ENCODE measurements around the gene TRIM63. TPM values are rescaled to one million over a fixed set of nuclear protein-coding genes. Genes with fewer than 3 reads are reported as not detected.

The TRIM63 gene
- polyA plus RNA-seq, 2 of the 4 experiments (the other 2 are of a cell fraction) = not detected

DNA sequence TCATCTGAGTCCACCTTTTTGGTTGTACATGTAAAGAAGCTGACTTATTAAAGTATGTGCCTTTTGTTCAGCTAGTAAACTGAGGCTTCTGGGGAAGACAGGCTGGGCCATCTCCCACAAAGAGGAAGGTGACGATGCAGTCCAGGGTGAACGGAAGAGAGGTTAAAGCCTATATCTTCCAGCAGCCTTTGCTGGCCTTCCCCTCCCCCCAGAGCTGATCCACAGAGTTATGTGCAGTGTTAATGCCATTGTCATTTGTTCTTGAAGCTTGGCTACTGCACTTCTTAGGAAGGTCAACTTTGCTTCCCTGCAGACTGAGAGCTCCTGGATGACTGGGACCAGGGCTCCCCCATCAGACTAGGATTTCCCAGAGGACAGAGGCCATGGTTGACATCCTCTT lies 23.7 kb downstream of the TRIM63 start:
- H3K4me2 ChIP-seq = no peak overlapping the region
- peaks cover 4% of the 10 kb centered on the region; the same call in 1 of the 3 replicates for H3K4me1 ChIP-seq
- H3K9me3 ChIP-seq = no peaks in the 10 kb centered on the region
- ChIA-PET CTCF (interaction anchor here (0.9 to 1.9 kb wide), 5 partner anchors 7 to 126 kb away, joined by 3 to 11 read pairs (median 4); partner anchors contain the start of gene ZNF593), POLR2A (no interaction called here)
- TF ChIP-seq, protein P1, sequence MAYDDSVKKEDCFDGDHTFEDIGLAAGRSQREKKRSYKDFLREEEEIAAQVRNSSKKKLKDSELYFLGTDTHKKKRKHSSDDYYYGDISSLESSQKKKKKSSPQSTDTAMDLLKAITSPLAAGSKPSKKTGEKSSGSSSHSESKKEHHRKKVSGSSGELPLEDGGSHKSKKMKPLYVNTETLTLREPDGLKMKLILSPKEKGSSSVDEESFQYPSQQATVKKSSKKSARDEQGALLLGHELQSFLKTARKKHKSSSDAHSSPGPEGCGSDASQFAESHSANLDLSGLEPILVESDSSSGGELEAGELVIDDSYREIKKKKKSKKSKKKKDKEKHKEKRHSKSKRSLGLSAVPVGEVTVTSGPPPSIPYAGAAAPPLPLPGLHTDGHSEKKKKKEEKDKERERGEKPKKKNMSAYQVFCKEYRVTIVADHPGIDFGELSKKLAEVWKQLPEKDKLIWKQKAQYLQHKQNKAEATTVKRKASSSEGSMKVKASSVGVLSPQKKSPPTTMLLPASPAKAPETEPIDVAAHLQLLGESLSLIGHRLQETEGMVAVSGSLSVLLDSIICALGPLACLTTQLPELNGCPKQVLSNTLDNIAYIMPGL (CRISPR knock-in tag; IDR thresholded peaks at IDR 0.05; ENCODE audit: borderline replicate concordance) = no peak
- TF ChIP-seq NFE2L2 (conservative IDR thresholded peaks at IDR 0.05; ENCODE audit: low read length) = no peak
- no peak for TF ChIP-seq SMC3 (IDR thresholded peaks at IDR 0.05)
- TF ChIP-seq, protein P2, sequence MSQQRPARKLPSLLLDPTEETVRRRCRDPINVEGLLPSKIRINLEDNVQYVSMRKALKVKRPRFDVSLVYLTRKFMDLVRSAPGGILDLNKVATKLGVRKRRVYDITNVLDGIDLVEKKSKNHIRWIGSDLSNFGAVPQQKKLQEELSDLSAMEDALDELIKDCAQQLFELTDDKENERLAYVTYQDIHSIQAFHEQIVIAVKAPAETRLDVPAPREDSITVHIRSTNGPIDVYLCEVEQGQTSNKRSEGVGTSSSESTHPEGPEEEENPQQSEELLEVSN (IDR thresholded peaks at IDR 0.05; ENCODE audit: borderline replicate concordance, low read depth) = no peak
- TF ChIP-seq, protein P3, sequence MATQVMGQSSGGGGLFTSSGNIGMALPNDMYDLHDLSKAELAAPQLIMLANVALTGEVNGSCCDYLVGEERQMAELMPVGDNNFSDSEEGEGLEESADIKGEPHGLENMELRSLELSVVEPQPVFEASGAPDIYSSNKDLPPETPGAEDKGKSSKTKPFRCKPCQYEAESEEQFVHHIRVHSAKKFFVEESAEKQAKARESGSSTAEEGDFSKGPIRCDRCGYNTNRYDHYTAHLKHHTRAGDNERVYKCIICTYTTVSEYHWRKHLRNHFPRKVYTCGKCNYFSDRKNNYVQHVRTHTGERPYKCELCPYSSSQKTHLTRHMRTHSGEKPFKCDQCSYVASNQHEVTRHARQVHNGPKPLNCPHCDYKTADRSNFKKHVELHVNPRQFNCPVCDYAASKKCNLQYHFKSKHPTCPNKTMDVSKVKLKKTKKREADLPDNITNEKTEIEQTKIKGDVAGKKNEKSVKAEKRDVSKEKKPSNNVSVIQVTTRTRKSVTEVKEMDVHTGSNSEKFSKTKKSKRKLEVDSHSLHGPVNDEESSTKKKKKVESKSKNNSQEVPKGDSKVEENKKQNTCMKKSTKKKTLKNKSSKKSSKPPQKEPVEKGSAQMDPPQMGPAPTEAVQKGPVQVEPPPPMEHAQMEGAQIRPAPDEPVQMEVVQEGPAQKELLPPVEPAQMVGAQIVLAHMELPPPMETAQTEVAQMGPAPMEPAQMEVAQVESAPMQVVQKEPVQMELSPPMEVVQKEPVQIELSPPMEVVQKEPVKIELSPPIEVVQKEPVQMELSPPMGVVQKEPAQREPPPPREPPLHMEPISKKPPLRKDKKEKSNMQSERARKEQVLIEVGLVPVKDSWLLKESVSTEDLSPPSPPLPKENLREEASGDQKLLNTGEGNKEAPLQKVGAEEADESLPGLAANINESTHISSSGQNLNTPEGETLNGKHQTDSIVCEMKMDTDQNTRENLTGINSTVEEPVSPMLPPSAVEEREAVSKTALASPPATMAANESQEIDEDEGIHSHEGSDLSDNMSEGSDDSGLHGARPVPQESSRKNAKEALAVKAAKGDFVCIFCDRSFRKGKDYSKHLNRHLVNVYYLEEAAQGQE (IDR thresholded peaks at IDR 0.05) = no peak
- TF ChIP-seq RARB (CRISPR knock-in tag; IDR thresholded peaks at IDR 0.05) = no peak
- TF ChIP-seq SREBF2 (IDR thresholded peaks at IDR 0.05) = no peak
- TF ChIP-seq, protein P4, sequence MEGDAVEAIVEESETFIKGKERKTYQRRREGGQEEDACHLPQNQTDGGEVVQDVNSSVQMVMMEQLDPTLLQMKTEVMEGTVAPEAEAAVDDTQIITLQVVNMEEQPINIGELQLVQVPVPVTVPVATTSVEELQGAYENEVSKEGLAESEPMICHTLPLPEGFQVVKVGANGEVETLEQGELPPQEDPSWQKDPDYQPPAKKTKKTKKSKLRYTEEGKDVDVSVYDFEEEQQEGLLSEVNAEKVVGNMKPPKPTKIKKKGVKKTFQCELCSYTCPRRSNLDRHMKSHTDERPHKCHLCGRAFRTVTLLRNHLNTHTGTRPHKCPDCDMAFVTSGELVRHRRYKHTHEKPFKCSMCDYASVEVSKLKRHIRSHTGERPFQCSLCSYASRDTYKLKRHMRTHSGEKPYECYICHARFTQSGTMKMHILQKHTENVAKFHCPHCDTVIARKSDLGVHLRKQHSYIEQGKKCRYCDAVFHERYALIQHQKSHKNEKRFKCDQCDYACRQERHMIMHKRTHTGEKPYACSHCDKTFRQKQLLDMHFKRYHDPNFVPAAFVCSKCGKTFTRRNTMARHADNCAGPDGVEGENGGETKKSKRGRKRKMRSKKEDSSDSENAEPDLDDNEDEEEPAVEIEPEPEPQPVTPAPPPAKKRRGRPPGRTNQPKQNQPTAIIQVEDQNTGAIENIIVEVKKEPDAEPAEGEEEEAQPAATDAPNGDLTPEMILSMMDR (IDR thresholded peaks at IDR 0.05) = no peak
- TF ChIP-seq TP53 (CRISPR knock-in tag; IDR thresholded peaks at IDR 0.05) = no peak
- TF ChIP-seq, protein P5, sequence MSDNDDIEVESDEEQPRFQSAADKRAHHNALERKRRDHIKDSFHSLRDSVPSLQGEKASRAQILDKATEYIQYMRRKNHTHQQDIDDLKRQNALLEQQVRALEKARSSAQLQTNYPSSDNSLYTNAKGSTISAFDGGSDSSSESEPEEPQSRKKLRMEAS (IDR thresholded peaks at IDR 0.05) = no peak
- TF ChIP-seq TFCP2L1 (CRISPR knock-in tag; IDR thresholded peaks at IDR 0.05) = no peak
- TF ChIP-seq NR3C1 (IDR thresholded peaks at IDR 0.05) = no peak
- no peak for TF ChIP-seq KDM1A (IDR thresholded peaks at IDR 0.05; ENCODE audit: low read depth)
- no peak for TF ChIP-seq FOSB (CRISPR knock-in tag; IDR thresholded peaks at IDR 0.05)
- TF ChIP-seq BHLHE40 (IDR thresholded peaks at IDR 0.05; ENCODE audit: low read depth, low read length) = no peak
- ATAC-seq = no peak
- no peak for DNase-seq (ENCODE audit: low read depth in 1 of 2, low spot score in 1 of 2)
- no peak overlapping the region for H3K27ac ChIP-seq
- 81% methylated on average over 2 of the region's 2 CpGs for WGBS (ENCODE audit: missing lambda C conversion rate)
- H3K4me3 ChIP-seq = no peak overlapping the region
- FAIRE-seq = no peak

DNA sequence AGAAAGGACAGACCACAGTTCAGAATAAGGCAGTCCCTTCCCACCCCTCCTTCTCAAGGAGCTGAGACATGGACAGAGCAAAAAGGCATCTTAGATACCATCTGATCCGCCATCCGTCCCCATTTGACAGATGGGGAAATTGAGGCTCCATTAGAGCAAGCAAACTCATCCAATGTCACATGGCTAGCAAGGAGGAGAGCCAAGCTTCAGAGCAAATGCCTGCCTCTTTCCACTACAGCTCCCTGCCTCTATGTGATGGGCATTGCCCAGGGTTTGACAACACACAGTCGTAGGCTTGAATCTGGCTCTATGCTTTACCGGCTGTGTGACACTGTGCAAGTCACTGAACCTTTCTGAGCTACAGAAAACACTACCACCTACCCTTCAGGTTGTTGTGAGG lies 25.5 kb downstream of the TRIM63 start:
- Histone ChIP-seq H3K9me3 (no peaks in the 10 kb centered on the region), H3K4me2 (no peak overlapping the region), H3K4me1 (peaks cover 4% of the 10 kb centered on the region; the same call in 1 of the 3 replicates), H3K4me3 (no peak overlapping the region), H3K27ac (no peak overlapping the region)
- TF ChIP-seq RNF2 (IDR thresholded peaks at IDR 0.05; ENCODE audit: borderline replicate concordance, low read depth) (no peak), SMC3 (IDR thresholded peaks at IDR 0.05) (no peak), MAFK (IDR thresholded peaks at IDR 0.05; ENCODE audit: partially characterized antibody) (no peak), EP300 (IDR thresholded peaks at IDR 0.05) (no peak), CBX8 (IDR thresholded peaks at IDR 0.05) (no peak), TFCP2L1 (CRISPR knock-in tag; IDR thresholded peaks at IDR 0.05) (no peak), MYC (IDR thresholded peaks at IDR 0.05; ENCODE audit: borderline replicate concordance, low read length) (no peak), SREBF2 (IDR thresholded peaks at IDR 0.05) (no peak), PHF8 (IDR thresholded peaks at IDR 0.05; ENCODE audit: borderline replicate concordance, low read depth) (no peak), HOXA7 (CRISPR knock-in tag; IDR thresholded peaks at IDR 0.05) (no peak)
- TF ChIP-seq, protein P6, sequence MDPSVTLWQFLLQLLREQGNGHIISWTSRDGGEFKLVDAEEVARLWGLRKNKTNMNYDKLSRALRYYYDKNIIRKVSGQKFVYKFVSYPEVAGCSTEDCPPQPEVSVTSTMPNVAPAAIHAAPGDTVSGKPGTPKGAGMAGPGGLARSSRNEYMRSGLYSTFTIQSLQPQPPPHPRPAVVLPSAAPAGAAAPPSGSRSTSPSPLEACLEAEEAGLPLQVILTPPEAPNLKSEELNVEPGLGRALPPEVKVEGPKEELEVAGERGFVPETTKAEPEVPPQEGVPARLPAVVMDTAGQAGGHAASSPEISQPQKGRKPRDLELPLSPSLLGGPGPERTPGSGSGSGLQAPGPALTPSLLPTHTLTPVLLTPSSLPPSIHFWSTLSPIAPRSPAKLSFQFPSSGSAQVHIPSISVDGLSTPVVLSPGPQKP (IDR thresholded peaks at IDR 0.05; ENCODE audit: low read depth, low read length) = no peak
- TF ChIP-seq, protein P5 (IDR thresholded peaks at IDR 0.05) = no peak
- CTCF ChIA-PET = interaction anchor here (0.6 to 1.6 kb wide), 5 partner anchors 11 to 123 kb away, joined by 3 to 4 read pairs (median 3); no protein-coding TSS in a partner anchor
- POLR2A ChIA-PET = interaction anchor here (0.6 kb wide), 1 partner anchor 390 kb away, joined by 3 read pairs; the partner anchor contains the start of gene DHDDS
- ATAC-seq = no peak
- 47% methylated on average over 4 of the region's 4 CpGs for WGBS (ENCODE audit: missing lambda C conversion rate)
- no peak for DNase-seq (ENCODE audit: low read depth in 1 of 2, low spot score in 1 of 2)
- no peak for FAIRE-seq
